ENCODE data around the gene AGBL4.

Gene AGBL4

GRCh38 chr1:49686107-49686506 lies 337.6 kb downstream of the AGBL4 start:
- DNase-seq = no peak

GRCh38 chr1:49677706-49678105 lies 346.0 kb downstream of the AGBL4 start:
- DNase-seq = no peak

- no peak for DNase-seq
Observed at GRCh38 chr1:49651136-49651535, 372.6 kb downstream of the AGBL4 start.

GRCh38 chr1:49630156-49630555 lies 393.6 kb downstream of the AGBL4 start:
- DNase-seq = no peak

- no peak for DNase-seq
Observed at GRCh38 chr1:49627781-49628180, 396.0 kb downstream of the AGBL4 start.

GRCh38 chr1:49626472-49626871 lies 397.3 kb downstream of the AGBL4 start:
- no peak for DNase-seq

GRCh38 chr1:49622877-49623276 lies 400.9 kb downstream of the AGBL4 start:
- DNase-seq = no peak

- DNase-seq = no peak
Observed at GRCh38 chr1:49606082-49606481, 417.7 kb downstream of the AGBL4 start.

GRCh38 chr1:49597436-49597835 lies 426.3 kb downstream of the AGBL4 start:
- no peak for DNase-seq

- no peak for DNase-seq
Observed at GRCh38 chr1:49576327-49576901, 447.3 kb downstream of the AGBL4 start.

- no peak for DNase-seq
Observed at GRCh38 chr1:49556676-49557234, 467.0 kb downstream of the AGBL4 start.

- no peak for DNase-seq
Observed at GRCh38 chr1:49552101-49552500, 471.7 kb downstream of the AGBL4 start.

- DNase-seq = no peak
Observed at GRCh38 chr1:49544615-49545014, 479.1 kb downstream of the AGBL4 start.

GRCh38 chr1:49541096-49541752 lies 482.5 kb downstream of the AGBL4 start:
- DNase-seq = no peak

- no peak for DNase-seq
Observed at GRCh38 chr1:49527606-49528305, 496.0 kb downstream of the AGBL4 start.

- DNase-seq = no peak
Observed at GRCh38 chr1:49526672-49527071, 497.1 kb downstream of the AGBL4 start.

GRCh38 chr1:49523764-49524163 lies 500.0 kb downstream of the AGBL4 start:
- DNase-seq = no peak

GRCh38 chr1:49466961-49467360 lies 556.8 kb downstream of the AGBL4 start:
- DNase-seq = no peak

GRCh38 chr1:49465486-49466185 lies 558.1 kb downstream of the AGBL4 start:
- no peak for DNase-seq

- DNase-seq = no peak
Observed at GRCh38 chr1:49448200-49448599, 575.6 kb downstream of the AGBL4 start.

GRCh38 chr1:49436865-49437264 lies 586.9 kb downstream of the AGBL4 start:
- DNase-seq = no peak

GRCh38 chr1:49435291-49435690 lies 588.5 kb downstream of the AGBL4 start:
- DNase-seq = no peak

- no peak for DNase-seq
Observed at GRCh38 chr1:49424782-49425181, 599.0 kb downstream of the AGBL4 start.

Data from stimulated activated CD8-positive, alpha-beta memory T cell treated with anti-CD3 and anti-CD28 coated beads, Interleukin-4, amount 100 ng/mL, for 48 hours (primary cell).